ENCODE results near the gene IFT80. TPM values are rescaled to one million over a fixed set of nuclear protein-coding genes. Genes with fewer than 3 reads are reported as not detected.

The IFT80 gene
- total and polyA plus RNA-seq, 2 donors (not counting 1 experiment from before 2014, with no cell fraction given), result 38.4 to 75.0 TPM

DNA sequence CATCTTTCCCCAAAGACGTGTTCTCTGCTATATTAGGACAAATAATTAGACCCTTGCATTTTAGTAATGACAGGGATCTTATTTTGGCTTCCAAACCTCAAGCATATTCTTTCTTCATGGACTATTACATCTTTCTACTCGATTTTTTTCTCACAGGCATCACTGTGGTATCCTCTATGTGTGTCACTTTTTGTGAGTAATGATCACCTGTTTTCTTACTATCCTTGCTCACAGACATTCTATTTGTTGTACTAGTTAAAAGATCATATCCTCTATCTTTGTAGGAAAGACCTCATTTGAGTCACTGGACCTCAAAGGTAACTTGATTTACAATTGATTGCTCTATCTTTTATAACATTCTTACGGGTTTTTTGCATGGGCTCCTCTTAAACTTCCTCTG is 167.0 kb downstream of the IFT80 start:
- H3K79me2 ChIP-seq (ENCODE audit: control insufficient read depth, insufficient read depth, low read length), result no peaks in the 10 kb centered on the region
- H3K9me3 ChIP-seq (ENCODE audit: control insufficient read depth, insufficient read depth, low read depth, low read length), result no peaks in the 10 kb centered on the region
- H3K27ac ChIP-seq (ENCODE audit: insufficient read depth, low read length), result no peak overlapping the region
- H2AFZ ChIP-seq (ENCODE audit: low read length), result no peak overlapping the region
- H4K20me1 ChIP-seq (ENCODE audit: control insufficient read depth, extremely low read depth, insufficient read depth, low read length), result no peaks in the 10 kb centered on the region
- no peak overlapping the region for H3K4me2 ChIP-seq (ENCODE audit: extremely low read depth, insufficient read depth, low read length)
- H3K4me3 ChIP-seq (replicated peaks in 1 of 4; ENCODE audit: control extremely low read depth in 1 of 4, insufficient read depth in 1 of 4, low read depth in 3 of 4, low read length in 4 of 4), result no peak overlapping the region
- no peaks in the 10 kb centered on the region for H3K4me1 ChIP-seq (ENCODE audit: control insufficient read depth, extremely low read depth, insufficient read depth, low read length)
- DNase-seq (ENCODE audit: low read depth in 2 of 2), result no peak
- H3K36me3 ChIP-seq (ENCODE audit: control insufficient read depth, insufficient read depth, low read length), result no peaks in the 10 kb centered on the region
- no peak overlapping the region for H3K9ac ChIP-seq (ENCODE audit: insufficient read depth, low read length)
- no peaks in the 10 kb centered on the region for H3K27me3 ChIP-seq (ENCODE audit: control insufficient read depth, insufficient read depth, low read length)
- TF ChIP-seq, protein P1, sequence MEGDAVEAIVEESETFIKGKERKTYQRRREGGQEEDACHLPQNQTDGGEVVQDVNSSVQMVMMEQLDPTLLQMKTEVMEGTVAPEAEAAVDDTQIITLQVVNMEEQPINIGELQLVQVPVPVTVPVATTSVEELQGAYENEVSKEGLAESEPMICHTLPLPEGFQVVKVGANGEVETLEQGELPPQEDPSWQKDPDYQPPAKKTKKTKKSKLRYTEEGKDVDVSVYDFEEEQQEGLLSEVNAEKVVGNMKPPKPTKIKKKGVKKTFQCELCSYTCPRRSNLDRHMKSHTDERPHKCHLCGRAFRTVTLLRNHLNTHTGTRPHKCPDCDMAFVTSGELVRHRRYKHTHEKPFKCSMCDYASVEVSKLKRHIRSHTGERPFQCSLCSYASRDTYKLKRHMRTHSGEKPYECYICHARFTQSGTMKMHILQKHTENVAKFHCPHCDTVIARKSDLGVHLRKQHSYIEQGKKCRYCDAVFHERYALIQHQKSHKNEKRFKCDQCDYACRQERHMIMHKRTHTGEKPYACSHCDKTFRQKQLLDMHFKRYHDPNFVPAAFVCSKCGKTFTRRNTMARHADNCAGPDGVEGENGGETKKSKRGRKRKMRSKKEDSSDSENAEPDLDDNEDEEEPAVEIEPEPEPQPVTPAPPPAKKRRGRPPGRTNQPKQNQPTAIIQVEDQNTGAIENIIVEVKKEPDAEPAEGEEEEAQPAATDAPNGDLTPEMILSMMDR (conservative IDR thresholded peaks at IDR 0.05 in 1 of 2, IDR thresholded peaks at IDR 0.05 in 1 of 2; ENCODE audit: low read depth in 1 of 2, low read length in 2 of 2), result no peak
- no peak for TF ChIP-seq EZH2 (IDR thresholded peaks at IDR 0.05; ENCODE audit: low read length, missing control alignments)

DNA sequence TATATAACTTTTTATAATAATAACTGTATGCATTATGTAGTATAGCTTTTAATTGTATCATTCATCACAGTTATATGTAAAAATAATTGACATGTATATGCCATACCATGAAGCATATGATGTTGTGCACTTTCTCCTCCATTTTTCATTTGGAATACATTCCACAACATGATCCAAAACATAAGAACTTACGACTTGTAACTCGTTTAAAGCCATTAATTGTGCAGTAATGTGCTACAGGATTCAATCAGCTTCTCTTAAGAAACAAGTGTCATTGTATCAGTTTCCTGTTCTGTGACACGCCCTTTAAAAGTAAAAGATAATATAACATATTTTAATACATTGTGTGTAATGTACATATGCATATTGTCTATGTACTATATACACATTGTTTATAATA is 171.6 kb downstream of the IFT80 start:
- no peak for DNase-seq (ENCODE audit: low read depth in 2 of 2)
- Histone ChIP-seq H3K4me1 (ENCODE audit: control insufficient read depth, extremely low read depth, insufficient read depth, low read length) (no peaks in the 10 kb centered on the region), H3K9me3 (ENCODE audit: control insufficient read depth, insufficient read depth, low read depth, low read length) (no peaks in the 10 kb centered on the region), H4K20me1 (ENCODE audit: control insufficient read depth, extremely low read depth, insufficient read depth, low read length) (no peaks in the 10 kb centered on the region), H3K4me3 (replicated peaks in 1 of 4; ENCODE audit: control extremely low read depth in 1 of 4, insufficient read depth in 1 of 4, low read depth in 3 of 4, low read length in 4 of 4) (no peak overlapping the region), H2AFZ (ENCODE audit: low read length) (no peak overlapping the region), H3K36me3 (ENCODE audit: control insufficient read depth, insufficient read depth, low read length) (no peaks in the 10 kb centered on the region), H3K27me3 (ENCODE audit: control insufficient read depth, insufficient read depth, low read length) (peaks cover 20% of the 10 kb centered on the region), H3K9ac (ENCODE audit: insufficient read depth, low read length) (no peak overlapping the region), H3K79me2 (ENCODE audit: control insufficient read depth, insufficient read depth, low read length) (no peaks in the 10 kb centered on the region), H3K27ac (ENCODE audit: insufficient read depth, low read length) (no peak overlapping the region), H3K4me2 (ENCODE audit: extremely low read depth, insufficient read depth, low read length) (no peak overlapping the region)
- no peak for TF ChIP-seq EZH2 (IDR thresholded peaks at IDR 0.05; ENCODE audit: low read length, missing control alignments)
- TF ChIP-seq, protein P1 (conservative IDR thresholded peaks at IDR 0.05 in 1 of 2, IDR thresholded peaks at IDR 0.05 in 1 of 2; ENCODE audit: low read depth in 1 of 2, low read length in 2 of 2), result no peak

DNA sequence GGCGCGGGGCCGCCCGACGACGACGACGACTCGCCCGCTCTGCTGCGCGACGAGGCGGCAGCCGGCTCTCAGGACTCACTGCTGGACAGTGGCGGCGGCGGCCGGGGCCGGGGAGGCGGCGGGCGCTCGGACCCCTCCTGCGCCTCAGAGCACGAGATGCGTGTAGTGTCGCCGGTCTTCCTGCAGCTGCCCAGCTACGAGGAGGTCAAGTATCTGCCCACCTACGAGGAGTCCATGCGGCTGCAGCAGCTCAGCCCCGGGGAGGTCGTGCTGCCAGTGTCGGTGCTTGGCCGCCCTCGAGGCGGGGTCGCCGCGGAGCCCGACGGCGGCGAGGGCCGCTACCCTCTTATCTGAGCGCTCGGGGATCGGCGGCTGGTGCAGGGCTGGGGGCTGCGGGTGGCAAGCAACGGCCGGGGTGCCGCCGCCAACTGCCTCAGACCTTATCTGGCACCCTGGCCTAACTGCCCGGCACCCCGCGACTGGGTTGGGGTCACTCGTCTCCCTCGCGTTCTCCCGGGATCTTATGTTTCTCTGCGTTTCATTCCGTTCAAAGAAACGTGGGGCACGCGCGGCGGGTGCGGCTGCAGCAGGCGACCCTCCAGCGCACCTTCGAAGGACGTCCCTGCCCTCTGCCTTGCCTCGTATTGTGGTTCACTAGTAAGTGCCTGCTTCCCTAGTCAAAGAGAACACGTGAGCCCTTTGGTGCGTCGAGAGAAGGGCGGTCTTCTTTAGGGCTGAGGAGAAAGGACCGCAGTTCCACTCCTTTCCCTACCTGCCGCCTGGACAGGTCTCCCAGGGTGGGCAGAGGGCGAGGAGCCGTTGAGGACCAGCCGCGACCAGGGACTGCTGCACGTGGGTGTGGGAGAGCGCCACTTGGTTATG is 172.8 kb downstream of the IFT80 start:
- Histone ChIP-seq H3K27me3 (ENCODE audit: control insufficient read depth, insufficient read depth, low read length) (peaks cover 20% of the 10 kb centered on the region), H3K9ac (ENCODE audit: insufficient read depth, low read length) (no peak overlapping the region)
- TF ChIP-seq, protein P1 (conservative IDR thresholded peaks at IDR 0.05 in 1 of 2, IDR thresholded peaks at IDR 0.05 in 1 of 2; ENCODE audit: low read depth in 1 of 2, low read length in 2 of 2), result no peak
- TF ChIP-seq EZH2 (IDR thresholded peaks at IDR 0.05; ENCODE audit: low read length, missing control alignments), result peak; percentile 96

More for the DNA sequence above, 172.8 kb downstream of the IFT80 start:
- peak overlapping the region; percentile 79 for H3K4me2 ChIP-seq (ENCODE audit: extremely low read depth, insufficient read depth, low read length)
- peak overlapping the region; percentile 58 for H2AFZ ChIP-seq (ENCODE audit: low read length)
- no peaks in the 10 kb centered on the region for H3K79me2 ChIP-seq (ENCODE audit: control insufficient read depth, insufficient read depth, low read length)
- no peaks in the 10 kb centered on the region for H4K20me1 ChIP-seq (ENCODE audit: control insufficient read depth, extremely low read depth, insufficient read depth, low read length)
- DNase-seq (ENCODE audit: low read depth in 2 of 2), result no peak
- H3K4me1 ChIP-seq (ENCODE audit: control insufficient read depth, extremely low read depth, insufficient read depth, low read length), result no peaks in the 10 kb centered on the region
- no peaks in the 10 kb centered on the region for H3K36me3 ChIP-seq (ENCODE audit: control insufficient read depth, insufficient read depth, low read length)
- H3K4me3 ChIP-seq (replicated peaks in 1 of 4; ENCODE audit: control extremely low read depth in 1 of 4, insufficient read depth in 1 of 4, low read depth in 3 of 4, low read length in 4 of 4), result peak overlapping the region; percentile 17 to 56 (median 40)
- H3K27ac ChIP-seq (ENCODE audit: insufficient read depth, low read length), result no peak overlapping the region
- H3K9me3 ChIP-seq (ENCODE audit: control insufficient read depth, insufficient read depth, low read depth, low read length), result no peaks in the 10 kb centered on the region

All from fibroblast of lung (primary cell).